GM23338 (cell line): ENCODE measurements around the gene CHAMP1. TPM values are rescaled to one million over a fixed set of nuclear protein-coding genes. Genes with fewer than 3 reads are reported as not detected.

ENCODE experiments used
- ATAC-seq: fragments of 200-7000 bp; cut with Tn5 transposase; 3 replicates; pipeline ENCODE4 v1.9.1; 2020
- DNase-seq: peaks from one replicate; pipeline ENCODE4 v3.0.0-alpha.2; 2015; ENCODE audit warnings: low spot score
- H2AFZ ChIP-seq: fragments of 200-600 bp; sonication (generic); 2 replicates; pipeline ENCODE4 v1.8.0; 2016; ENCODE audit warnings: antibody characterized with exemption, mild to moderate bottlenecking, moderate library complexity
- H3F3A ChIP-seq: fragments of 200-600 bp; sonication (generic); replicated peaks from 2 replicates; pipeline ENCODE4 v1.8.0; 2017; ENCODE audit warnings: antibody characterized with exemption, mixed run types, low read depth
- H3K27ac ChIP-seq: fragments of 200-600 bp; sonication (generic); 2 replicates; pipeline ENCODE4 v1.6.1; 2016; ENCODE audit warnings: low read depth
- H3K27me3 ChIP-seq: fragments of 200-600 bp; sonication (generic); 2 replicates; pipeline ENCODE4 v1.8.0; 2016; ENCODE audit warnings: mild to moderate bottlenecking, mixed run types, moderate library complexity; ENCODE audit not compliant: insufficient read depth
- H3K36me3 ChIP-seq: fragments of 200-600 bp; sonication (generic); 2 replicates; pipeline ENCODE4 v1.8.0; 2016; ENCODE audit warnings: mild to moderate bottlenecking; ENCODE audit not compliant: insufficient read depth
- H3K4me1 ChIP-seq: fragments of 200-600 bp; sonication (generic); 2 replicates; pipeline ENCODE4 v1.8.0; 2016; ENCODE audit warnings: mild to moderate bottlenecking, moderate library complexity; ENCODE audit not compliant: insufficient read depth
- H3K4me2 ChIP-seq: fragments of 200-600 bp; sonication (generic); 2 replicates; pipeline ENCODE4 v1.7.1; 2017; ENCODE audit warnings: mixed run types
- H3K4me3 ChIP-seq: fragments of 200-600 bp; sonication (generic); 2 replicates; pipeline ENCODE4 v1.6.1; 2016; ENCODE audit warnings: mixed run types
- H3K79me2 ChIP-seq: fragments of 200-600 bp; sonication (generic); replicated peaks from 2 replicates; pipeline ENCODE4 v1.8.0; 2017; ENCODE audit warnings: mild to moderate bottlenecking; ENCODE audit not compliant: insufficient read depth
- H3K9me2 ChIP-seq: fragments of 200-600 bp; sonication (generic); 2 replicates; pipeline ENCODE4 v1.8.0; 2017; ENCODE audit not compliant: insufficient read depth
- H4K20me1 ChIP-seq: fragments of 200-600 bp; sonication (generic); replicated peaks from 2 replicates; pipeline ENCODE4 v1.8.0; 2017; ENCODE audit warnings: mild to moderate bottlenecking; ENCODE audit not compliant: insufficient read depth
- H3K27ac Mint-ChIP-seq: 2 replicates; pipeline ENCODE4 v1.8.0; 2020; ENCODE audit warnings: inconsistent platforms, mild to moderate bottlenecking, moderate library complexity, mixed read lengths
- H3K27me3 Mint-ChIP-seq: 3 replicates; pipeline ENCODE4 v1.8.0; 2022; ENCODE audit warnings: low read depth, mild to moderate bottlenecking, moderate library complexity, mixed read lengths, inconsistent platforms; ENCODE audit not compliant: insufficient read depth, poor library complexity
- H3K36me3 Mint-ChIP-seq: 3 replicates; pipeline ENCODE4 v1.8.0; 2021; ENCODE audit warnings: low read depth, mild to moderate bottlenecking, inconsistent platforms, moderate library complexity, mixed read lengths
- H3K4me1 Mint-ChIP-seq: 3 replicates; pipeline ENCODE4 v1.8.0; 2020; ENCODE audit warnings: mild to moderate bottlenecking, inconsistent platforms, mixed read lengths
- H3K4me3 Mint-ChIP-seq: 3 replicates; pipeline ENCODE4 v1.8.0; 2021; ENCODE audit warnings: moderate library complexity, mild to moderate bottlenecking, inconsistent platforms, mixed read lengths
- H3K9me3 Mint-ChIP-seq: 3 replicates; pipeline ENCODE4 v1.8.0; 2020; ENCODE audit warnings: moderate library complexity, mild to moderate bottlenecking, inconsistent platforms, mixed read lengths
- CREB1 ChIP-seq: fragments of 250-450 bp; sonication (Bioruptor Pico); IDR thresholded peaks from 2 replicates; pipeline ENCODE4 v1.5.0; 2020; ENCODE audit warnings: low read depth, mild to moderate bottlenecking, moderate library complexity
- EZH2 ChIP-seq: fragments of 200-600 bp; sonication (generic); IDR thresholded peaks from one replicate; pipeline ENCODE4 v1.8.0; 2017; ENCODE audit warnings: antibody characterized with exemption, mild to moderate bottlenecking, low read depth; ENCODE audit not compliant: unreplicated experiment
- EZH2phosphoT487 ChIP-seq: fragments of 200-600 bp; sonication (generic); IDR thresholded peaks from one replicate; pipeline ENCODE4 v1.8.1; 2018; ENCODE audit warnings: antibody characterized with exemption; ENCODE audit not compliant: unreplicated experiment
- NANOG ChIP-seq: IDR thresholded peaks from 2 replicates; pipeline ENCODE4 v1.6.1; 2016; ENCODE audit warnings: antibody characterized with exemption, borderline replicate concordance
- polyA plus RNA-seq: library from polyadenylated mRNA; unstranded; fragments of >200 nt; fragmentation: Nextera tagmentation; extraction: Ambion mirVana; gene quantifications from 2 replicates; pipeline ENCODE4 v1.2.1, GENCODE V29; 2016
- total RNA-seq: library from RNA; depleted of rRNA; stranded (reverse); fragments of >200 nt; shearing (Covaris generic); gene quantifications from 2 replicates; pipeline ENCODE4 v1.2.3, GENCODE V29; 2014
- TF ChIP-seq, protein P1 (sequence below): IDR thresholded peaks from one replicate; pipeline ENCODE4 v1.6.1; 2018; ENCODE audit warnings: antibody characterized with exemption; ENCODE audit not compliant: unreplicated experiment
- TF ChIP-seq, protein P2 (sequence below), 2 experiments: fragments of 200-600 bp in 1 of 2; sonication (generic) in 1 of 2; conservative IDR thresholded peaks; 2 replicates each; pipeline versions ENCODE4 v1.5.1 to v1.6.1; 2016 to 2017; ENCODE audit warnings: antibody characterized with exemption in 2 of 2, low read depth in 2 of 2, mild to moderate bottlenecking in 2 of 2, moderate library complexity in 1 of 2
- TF ChIP-seq, protein P3 (sequence below): fragments of 250-450 bp; sonication (Bioruptor Pico); IDR thresholded peaks from 2 replicates; pipeline ENCODE4 v1.5.0; 2020; ENCODE audit warnings: mild to moderate bottlenecking, moderate library complexity
- TF ChIP-seq, protein P4 (sequence below): IDR thresholded peaks from 2 replicates; pipeline ENCODE4 v1.6.1; 2016; ENCODE audit warnings: antibody characterized with exemption

CHAMP1 gene
- total and polyA plus RNA-seq, 2 experiments from 2014 or later, result 32.8 to 39.1 TPM

DNA sequence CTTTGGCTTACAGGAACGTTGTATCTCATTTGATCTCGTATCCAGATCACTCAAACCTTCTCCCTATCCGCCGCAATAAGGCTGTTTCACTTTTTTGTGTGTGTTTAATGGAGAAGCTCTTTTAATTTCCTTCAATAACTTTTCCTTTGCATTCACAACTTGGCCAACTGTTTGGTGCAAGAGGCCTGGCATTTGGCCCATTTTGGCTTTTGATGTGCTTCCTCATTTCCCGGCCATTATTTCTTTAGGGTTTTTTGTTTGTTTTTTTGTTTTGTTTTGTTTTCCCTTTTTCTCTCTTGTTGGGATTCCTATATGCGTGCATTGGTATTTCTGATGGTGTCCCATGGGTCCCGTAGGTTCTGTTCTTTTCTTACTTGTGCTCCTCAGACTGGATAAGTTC is 39.0 kb upstream of the CHAMP1 start (continued):
- TF ChIP-seq, protein P1, sequence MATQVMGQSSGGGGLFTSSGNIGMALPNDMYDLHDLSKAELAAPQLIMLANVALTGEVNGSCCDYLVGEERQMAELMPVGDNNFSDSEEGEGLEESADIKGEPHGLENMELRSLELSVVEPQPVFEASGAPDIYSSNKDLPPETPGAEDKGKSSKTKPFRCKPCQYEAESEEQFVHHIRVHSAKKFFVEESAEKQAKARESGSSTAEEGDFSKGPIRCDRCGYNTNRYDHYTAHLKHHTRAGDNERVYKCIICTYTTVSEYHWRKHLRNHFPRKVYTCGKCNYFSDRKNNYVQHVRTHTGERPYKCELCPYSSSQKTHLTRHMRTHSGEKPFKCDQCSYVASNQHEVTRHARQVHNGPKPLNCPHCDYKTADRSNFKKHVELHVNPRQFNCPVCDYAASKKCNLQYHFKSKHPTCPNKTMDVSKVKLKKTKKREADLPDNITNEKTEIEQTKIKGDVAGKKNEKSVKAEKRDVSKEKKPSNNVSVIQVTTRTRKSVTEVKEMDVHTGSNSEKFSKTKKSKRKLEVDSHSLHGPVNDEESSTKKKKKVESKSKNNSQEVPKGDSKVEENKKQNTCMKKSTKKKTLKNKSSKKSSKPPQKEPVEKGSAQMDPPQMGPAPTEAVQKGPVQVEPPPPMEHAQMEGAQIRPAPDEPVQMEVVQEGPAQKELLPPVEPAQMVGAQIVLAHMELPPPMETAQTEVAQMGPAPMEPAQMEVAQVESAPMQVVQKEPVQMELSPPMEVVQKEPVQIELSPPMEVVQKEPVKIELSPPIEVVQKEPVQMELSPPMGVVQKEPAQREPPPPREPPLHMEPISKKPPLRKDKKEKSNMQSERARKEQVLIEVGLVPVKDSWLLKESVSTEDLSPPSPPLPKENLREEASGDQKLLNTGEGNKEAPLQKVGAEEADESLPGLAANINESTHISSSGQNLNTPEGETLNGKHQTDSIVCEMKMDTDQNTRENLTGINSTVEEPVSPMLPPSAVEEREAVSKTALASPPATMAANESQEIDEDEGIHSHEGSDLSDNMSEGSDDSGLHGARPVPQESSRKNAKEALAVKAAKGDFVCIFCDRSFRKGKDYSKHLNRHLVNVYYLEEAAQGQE, result no peak
- TF ChIP-seq EZH2phosphoT487, result no peak

DNA sequence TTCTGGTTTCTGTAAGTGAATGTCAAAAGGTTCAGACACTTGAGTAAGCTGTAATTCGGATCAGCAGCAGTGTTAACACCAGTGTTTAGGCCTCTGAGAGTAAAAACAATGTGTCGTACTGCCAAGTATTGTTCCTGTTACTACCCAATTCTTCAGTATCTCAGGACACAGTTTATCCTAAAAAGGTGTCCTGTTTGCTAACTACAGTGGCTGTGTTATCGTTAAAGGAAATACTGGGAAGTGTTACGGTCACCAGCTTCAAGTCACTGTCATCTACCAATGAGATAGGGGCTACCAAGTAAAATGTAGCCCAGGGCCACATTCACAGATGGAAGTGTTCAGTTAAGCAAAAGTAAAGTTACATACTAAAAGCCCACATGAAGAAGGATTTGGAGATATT is 35.2 kb upstream of the CHAMP1 start:
- H3K9me2 ChIP-seq, result no peaks in the 10 kb centered on the region
- TF ChIP-seq, protein P1, result no peak
- TF ChIP-seq, protein P2, sequence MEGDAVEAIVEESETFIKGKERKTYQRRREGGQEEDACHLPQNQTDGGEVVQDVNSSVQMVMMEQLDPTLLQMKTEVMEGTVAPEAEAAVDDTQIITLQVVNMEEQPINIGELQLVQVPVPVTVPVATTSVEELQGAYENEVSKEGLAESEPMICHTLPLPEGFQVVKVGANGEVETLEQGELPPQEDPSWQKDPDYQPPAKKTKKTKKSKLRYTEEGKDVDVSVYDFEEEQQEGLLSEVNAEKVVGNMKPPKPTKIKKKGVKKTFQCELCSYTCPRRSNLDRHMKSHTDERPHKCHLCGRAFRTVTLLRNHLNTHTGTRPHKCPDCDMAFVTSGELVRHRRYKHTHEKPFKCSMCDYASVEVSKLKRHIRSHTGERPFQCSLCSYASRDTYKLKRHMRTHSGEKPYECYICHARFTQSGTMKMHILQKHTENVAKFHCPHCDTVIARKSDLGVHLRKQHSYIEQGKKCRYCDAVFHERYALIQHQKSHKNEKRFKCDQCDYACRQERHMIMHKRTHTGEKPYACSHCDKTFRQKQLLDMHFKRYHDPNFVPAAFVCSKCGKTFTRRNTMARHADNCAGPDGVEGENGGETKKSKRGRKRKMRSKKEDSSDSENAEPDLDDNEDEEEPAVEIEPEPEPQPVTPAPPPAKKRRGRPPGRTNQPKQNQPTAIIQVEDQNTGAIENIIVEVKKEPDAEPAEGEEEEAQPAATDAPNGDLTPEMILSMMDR (conservative IDR thresholded peaks at IDR 0.05; ENCODE audit: low read depth in 2 of 2), result no peak
- TF ChIP-seq, protein P3, sequence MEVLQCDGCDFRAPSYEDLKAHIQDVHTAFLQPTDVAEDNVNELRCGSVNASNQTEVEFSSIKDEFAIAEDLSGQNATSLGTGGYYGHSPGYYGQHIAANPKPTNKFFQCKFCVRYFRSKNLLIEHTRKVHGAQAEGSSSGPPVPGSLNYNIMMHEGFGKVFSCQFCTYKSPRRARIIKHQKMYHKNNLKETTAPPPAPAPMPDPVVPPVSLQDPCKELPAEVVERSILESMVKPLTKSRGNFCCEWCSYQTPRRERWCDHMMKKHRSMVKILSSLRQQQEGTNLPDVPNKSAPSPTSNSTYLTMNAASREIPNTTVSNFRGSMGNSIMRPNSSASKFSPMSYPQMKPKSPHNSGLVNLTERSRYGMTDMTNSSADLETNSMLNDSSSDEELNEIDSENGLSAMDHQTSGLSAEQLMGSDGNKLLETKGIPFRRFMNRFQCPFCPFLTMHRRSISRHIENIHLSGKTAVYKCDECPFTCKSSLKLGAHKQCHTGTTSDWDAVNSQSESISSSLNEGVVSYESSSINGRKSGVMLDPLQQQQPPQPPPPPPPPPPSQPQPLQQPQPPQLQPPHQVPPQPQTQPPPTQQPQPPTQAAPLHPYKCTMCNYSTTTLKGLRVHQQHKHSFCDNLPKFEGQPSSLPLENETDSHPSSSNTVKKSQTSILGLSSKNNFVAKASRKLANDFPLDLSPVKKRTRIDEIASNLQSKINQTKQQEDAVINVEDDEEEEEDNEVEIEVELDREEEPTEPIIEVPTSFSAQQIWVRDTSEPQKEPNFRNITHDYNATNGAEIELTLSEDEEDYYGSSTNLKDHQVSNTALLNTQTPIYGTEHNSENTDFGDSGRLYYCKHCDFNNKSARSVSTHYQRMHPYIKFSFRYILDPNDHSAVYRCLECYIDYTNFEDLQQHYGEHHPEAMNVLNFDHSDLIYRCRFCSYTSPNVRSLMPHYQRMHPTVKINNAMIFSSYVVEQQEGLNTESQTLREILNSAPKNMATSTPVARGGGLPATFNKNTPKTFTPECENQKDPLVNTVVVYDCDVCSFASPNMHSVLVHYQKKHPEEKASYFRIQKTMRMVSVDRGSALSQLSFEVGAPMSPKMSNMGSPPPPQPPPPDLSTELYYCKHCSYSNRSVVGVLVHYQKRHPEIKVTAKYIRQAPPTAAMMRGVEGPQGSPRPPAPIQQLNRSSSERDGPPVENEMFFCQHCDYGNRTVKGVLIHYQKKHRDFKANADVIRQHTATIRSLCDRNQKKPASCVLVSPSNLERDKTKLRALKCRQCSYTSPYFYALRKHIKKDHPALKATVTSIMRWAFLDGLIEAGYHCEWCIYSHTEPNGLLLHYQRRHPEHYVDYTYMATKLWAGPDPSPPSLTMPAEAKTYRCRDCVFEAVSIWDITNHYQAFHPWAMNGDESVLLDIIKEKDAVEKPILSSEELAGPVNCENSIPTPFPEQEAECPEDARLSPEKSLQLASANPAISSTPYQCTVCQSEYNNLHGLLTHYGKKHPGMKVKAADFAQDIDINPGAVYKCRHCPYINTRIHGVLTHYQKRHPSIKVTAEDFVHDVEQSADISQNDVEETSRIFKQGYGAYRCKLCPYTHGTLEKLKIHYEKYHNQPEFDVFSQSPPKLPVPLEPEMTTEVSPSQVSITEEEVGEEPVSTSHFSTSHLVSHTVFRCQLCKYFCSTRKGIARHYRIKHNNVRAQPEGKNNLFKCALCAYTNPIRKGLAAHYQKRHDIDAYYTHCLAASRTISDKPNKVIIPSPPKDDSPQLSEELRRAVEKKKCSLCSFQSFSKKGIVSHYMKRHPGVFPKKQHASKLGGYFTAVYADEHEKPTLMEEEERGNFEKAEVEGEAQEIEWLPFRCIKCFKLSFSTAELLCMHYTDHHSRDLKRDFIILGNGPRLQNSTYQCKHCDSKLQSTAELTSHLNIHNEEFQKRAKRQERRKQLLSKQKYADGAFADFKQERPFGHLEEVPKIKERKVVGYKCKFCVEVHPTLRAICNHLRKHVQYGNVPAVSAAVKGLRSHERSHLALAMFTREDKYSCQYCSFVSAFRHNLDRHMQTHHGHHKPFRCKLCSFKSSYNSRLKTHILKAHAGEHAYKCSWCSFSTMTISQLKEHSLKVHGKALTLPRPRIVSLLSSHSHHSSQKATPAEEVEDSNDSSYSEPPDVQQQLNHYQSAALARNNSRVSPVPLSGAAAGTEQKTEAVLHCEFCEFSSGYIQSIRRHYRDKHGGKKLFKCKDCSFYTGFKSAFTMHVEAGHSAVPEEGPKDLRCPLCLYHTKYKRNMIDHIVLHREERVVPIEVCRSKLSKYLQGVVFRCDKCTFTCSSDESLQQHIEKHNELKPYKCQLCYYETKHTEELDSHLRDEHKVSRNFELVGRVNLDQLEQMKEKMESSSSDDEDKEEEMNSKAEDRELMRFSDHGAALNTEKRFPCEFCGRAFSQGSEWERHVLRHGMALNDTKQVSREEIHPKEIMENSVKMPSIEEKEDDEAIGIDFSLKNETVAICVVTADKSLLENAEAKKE (CRISPR knock-in tag), result no peak
- TF ChIP-seq NANOG, result no peak
- no peak for TF ChIP-seq CREB1
- no peak for TF ChIP-seq EZH2
- TF ChIP-seq, protein P4, sequence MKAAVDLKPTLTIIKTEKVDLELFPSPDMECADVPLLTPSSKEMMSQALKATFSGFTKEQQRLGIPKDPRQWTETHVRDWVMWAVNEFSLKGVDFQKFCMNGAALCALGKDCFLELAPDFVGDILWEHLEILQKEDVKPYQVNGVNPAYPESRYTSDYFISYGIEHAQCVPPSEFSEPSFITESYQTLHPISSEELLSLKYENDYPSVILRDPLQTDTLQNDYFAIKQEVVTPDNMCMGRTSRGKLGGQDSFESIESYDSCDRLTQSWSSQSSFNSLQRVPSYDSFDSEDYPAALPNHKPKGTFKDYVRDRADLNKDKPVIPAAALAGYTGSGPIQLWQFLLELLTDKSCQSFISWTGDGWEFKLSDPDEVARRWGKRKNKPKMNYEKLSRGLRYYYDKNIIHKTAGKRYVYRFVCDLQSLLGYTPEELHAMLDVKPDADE, result no peak

More for the DNA sequence above, 35.2 kb upstream of the CHAMP1 start:
- Mint-ChIP-seq H3K27ac (no peak overlapping the region), H3K4me3 (no peak overlapping the region), H3K4me1 (peaks cover 22% of the 10 kb centered on the region), H3K27me3 (peaks cover 11% of the 10 kb centered on the region), H3K36me3 (peaks cover 29% of the 10 kb centered on the region), H3K9me3 (no peaks in the 10 kb centered on the region)
- Histone ChIP-seq H3K4me2 (no peak overlapping the region), H2AFZ (no peak overlapping the region), H3K27me3 (no peaks in the 10 kb centered on the region), H3K79me2 (peaks cover 18% of the 10 kb centered on the region), H3K36me3 (peaks cover 11% of the 10 kb centered on the region; the same call in 1 of the 2 replicates), H3K4me1 (peaks cover 10% of the 10 kb centered on the region), H4K20me1 (peaks cover 12% of the 10 kb centered on the region; the same call in 1 of the 2 replicates), H3K4me3 (no peak overlapping the region), H3K27ac (no peak overlapping the region), H3F3A (peaks cover 20% of the 10 kb centered on the region)
- ATAC-seq, result no peak
- no peak for DNase-seq
